DND-41 (cell line): ENCODE results near the gene L3MBTL3.

Source experiments
- CTCF ChIP-seq: IDR thresholded peaks from 2 replicates; pipeline ENCODE4 v1.5.1; 2012; ENCODE audit warnings: borderline replicate concordance, low read length, moderate library complexity, mild to moderate bottlenecking; ENCODE audit not compliant: poor library complexity, severe bottlenecking; ENCODE audit errors: extremely low read depth
- EZH2 ChIP-seq: IDR thresholded peaks from 3 replicates; pipeline ENCODE4 v1.6.1; 2012; ENCODE audit warnings: borderline replicate concordance, low read depth, mild to moderate bottlenecking, moderate library complexity, low read length, inconsistent platforms; ENCODE audit not compliant: severe bottlenecking

DNA sequence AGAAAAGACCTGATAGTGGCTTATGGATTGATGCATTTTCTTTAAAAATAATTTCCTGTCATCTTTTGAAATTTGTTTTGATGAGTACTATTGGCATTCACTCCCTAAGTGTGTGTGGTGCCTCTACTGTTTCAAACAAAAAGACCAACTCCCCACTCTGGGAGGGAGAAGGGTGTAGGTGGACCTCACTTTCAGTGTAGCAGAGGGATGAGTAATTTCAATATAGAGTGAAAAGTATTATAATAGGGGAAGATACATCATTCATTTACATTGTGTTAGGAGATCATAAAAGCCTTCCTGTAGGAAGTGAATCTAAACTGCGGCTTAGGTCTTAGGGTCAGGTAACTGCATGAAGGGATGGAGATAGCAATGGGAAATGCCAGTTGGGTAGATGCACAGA, 158.0 kb downstream of the L3MBTL3 start:
- TF ChIP-seq CTCF (no peak), EZH2 (no peak)
